ENCODE results near the gene TMCC1.
"Not testable (repeated sequence)": the region's sequence is repeated elsewhere in the genome, so short reads cannot be mapped to it uniquely, and the experiment has no call there.

TMCC1 gene

DNA sequence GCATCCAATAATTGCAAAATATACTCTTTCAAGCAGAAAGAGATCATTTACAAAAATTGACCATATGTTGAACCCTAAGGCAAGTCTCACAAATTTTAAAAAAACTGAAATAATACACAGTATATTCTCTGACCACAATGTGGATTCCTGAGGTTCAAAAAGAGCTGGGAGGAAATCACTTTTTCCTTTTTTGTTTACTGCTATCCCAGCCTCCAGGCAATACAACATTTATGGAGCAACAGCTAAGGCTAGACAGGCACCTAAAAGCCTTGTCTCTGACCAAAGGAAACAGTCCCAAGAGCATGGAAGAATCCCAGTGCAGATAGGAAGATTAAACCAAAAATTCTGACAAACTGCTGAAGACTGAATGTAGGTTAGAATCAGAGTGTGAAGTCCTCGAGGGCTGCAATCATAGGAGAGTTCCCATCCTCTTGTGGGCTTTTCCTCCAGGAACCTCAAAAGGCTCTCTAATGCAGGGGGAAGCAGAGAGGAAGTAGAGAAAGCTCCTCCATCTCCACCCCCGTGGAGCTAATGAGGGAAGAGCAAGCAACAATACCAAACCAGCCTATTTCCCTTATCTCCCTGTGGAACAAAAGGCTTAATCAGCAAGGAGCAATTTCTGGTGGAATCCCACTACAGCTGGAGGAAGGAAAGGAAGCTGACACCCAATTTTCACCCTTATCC is 57.0 kb downstream of the TMCC1 start:
- no peak for DNase-seq (ENCODE audit: low read depth in 2 of 2)

DNA sequence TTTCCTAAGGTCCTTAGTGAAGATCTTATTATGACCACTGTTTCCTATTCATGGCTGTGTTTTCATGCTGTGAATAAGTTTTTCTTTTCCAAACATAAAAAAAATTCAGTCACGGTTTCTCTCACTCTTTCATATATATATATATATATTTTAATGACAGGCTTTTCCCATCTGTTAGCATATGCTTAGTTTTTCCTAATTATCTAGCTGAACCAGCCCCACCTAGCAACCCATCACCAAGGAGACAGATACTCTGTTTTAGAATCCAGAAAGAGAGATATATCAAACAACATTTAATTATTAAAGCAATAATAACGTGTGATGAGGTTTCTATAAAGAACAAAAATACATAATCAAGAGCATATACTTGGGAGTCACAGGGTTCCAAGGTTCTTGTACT is 58.3 kb downstream of the TMCC1 start:
- no peak for DNase-seq (ENCODE audit: low read depth in 2 of 2)

DNA sequence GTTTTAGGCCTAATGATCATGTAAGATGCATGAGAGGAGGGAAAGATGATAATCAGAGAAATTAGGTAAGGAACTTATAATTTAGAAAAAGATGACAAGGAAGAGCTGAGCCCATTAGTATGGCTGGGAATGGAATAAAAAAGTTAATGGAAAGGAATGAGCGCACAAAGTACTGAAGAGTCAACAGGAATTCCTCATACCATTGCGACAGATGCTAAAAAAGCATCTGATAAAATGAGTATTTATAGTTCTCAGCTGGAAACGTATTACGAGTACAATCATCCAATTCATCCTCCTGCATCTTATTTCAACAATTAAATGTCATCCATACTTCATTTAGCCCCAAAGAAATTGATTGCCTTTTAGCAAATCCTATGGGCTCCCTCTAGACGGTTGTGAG is 58.9 kb downstream of the TMCC1 start:
- no peak for DNase-seq (ENCODE audit: low read depth in 2 of 2)

DNA sequence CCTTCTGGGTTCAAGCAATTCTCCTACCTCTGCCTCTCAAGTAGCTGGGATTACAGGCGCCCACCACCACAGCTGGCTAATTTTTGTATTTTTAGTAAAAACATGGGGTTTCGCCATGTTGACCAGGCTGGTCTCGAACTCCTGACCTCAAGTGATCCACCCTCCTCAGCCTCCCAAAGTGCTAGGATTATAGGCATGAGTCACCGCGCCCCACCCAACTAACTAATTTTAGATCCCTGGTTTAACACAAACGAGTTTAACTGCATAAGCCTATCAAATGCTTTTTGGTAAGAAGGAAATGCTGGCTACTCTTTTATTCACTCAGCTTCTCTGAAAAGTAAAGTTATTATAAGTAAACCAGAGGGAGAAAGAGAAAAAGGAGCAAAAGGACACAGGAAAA is 61.6 kb downstream of the TMCC1 start:
- DNase-seq (ENCODE audit: low read depth in 2 of 2), result not testable (repeated sequence)

DNA sequence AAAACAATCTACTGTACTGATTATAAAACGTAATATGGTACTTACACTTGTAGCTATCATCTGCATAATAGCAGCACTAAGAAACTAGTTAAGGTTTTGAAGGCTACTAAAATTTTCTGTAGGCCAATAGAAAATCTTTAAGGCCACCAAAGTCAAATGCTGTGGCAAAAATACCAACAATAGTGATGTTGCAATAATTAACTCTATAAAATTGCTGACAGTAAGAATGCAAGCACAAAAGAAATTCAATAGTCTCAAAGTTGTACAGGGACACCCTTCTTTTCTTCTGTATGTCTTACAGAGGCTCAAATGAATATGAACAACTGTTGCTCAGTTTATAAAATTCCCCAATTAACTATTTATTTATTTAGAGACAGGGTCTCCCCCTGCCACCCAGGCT is 62.0 kb downstream of the TMCC1 start:
- no peak for DNase-seq (ENCODE audit: low read depth in 2 of 2)

DNA sequence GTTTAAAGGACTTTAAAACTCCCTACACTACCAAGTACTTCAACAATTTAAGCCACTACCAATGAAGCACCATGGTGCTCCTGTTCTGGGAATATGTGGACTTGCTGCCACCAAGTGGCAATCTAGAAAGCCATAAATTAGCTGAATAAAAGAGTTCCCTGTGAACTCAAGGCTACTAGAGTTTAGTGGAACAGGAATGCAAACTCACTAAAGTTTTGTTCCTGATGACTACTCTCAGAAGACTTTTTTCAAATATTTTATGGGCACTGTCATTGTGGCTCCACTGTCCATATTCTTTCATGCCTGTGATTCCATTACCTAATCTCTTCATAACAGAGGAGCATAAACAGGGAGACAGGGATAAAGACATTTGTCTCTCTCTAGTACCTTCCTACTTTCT is 63.9 kb downstream of the TMCC1 start:
- no peak for DNase-seq (ENCODE audit: low read depth in 2 of 2)

DNA sequence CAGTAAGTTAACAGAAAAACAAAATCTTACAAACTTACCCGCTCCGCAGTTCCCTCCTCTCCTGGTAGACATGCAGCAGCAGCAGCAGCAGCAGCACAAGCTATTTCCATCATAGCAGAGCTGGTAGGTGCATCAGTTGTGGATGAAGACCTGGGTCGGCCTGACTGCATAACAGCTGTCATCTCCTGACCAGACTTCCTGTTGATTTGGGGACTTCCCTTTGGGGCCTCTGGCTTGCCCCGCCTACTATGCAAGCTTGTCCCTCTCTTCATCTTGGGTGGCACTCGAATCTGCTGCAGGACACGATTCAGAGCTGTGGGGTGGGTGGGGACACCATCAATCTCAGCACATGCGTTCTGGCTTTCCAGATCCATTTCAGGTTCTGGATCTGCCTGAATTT is 65.7 kb downstream of the TMCC1 start:
- peak in 1 of 2 donors; percentile 12 for DNase-seq (ENCODE audit: low read depth in 2 of 2)

DNA sequence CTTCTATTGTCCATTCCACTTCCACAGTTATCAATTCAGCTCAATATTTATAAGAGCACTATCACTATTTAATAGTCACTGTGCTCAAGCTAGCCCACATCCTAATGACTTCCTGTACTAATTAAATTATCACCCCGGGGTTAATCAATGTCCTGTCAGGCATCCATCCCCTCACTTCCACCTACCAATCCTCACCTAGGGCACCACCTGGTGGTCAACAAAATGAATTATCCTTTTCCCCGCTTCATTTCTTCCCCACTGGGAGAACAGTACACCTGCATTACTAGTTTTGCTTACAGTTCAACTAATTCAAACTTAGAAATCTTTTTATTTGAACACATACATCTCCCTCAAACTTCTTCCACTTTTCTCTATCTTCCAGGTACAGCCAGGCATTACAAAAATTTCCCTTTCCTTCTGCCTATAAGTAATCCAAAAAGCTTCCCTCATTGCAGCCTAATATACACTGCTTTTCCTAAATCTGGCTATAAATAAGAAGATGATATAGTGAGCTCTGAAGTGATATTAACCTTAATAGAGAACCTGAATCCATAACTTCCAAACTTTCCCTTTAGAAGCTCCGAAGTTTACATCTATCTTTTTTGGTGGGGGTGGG is 68.5 kb downstream of the TMCC1 start:
- DNase-seq (ENCODE audit: low read depth in 2 of 2), result peak; percentile 9 to 37

DNA sequence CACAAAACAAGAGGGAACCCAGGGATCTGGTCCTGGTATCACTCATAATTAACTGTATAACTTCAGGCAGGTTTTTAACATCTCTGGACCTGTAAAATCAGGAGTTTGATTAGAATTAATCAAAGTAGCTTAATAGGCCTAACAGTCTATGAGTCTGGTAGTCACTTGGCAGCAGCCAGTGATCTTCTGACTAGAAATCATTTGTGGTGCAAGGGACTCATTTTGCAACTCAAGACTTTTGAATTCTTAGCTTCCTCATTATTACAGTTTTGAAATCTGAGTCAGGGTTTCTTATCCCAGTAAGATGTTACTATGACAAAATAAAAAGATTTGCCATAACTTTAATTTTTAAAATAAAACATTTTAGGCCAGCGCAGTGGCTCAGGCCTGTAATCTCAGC is 70.8 kb downstream of the TMCC1 start:
- DNase-seq (ENCODE audit: low read depth in 2 of 2), result no peak

DNA sequence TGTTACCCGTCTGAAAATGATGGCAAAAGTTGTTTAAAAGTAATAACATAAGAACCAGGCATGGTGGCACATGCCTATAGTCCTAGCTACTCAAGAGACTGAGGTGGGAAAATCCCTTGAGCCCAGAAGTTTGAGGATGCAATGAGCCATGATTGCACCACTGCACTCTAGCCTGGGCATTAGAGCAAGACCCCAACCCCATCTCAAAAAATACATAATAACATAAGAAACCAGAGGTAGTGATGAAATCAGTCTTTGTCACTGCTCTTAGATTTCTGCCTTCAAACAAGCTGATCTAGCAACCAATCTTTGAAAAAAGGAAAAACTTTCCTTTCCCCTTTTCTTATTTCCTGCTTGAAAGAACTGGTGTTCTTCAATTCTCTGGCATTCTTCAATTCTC is 71.3 kb downstream of the TMCC1 start:
- no peak for DNase-seq (ENCODE audit: low read depth in 2 of 2)

DNA sequence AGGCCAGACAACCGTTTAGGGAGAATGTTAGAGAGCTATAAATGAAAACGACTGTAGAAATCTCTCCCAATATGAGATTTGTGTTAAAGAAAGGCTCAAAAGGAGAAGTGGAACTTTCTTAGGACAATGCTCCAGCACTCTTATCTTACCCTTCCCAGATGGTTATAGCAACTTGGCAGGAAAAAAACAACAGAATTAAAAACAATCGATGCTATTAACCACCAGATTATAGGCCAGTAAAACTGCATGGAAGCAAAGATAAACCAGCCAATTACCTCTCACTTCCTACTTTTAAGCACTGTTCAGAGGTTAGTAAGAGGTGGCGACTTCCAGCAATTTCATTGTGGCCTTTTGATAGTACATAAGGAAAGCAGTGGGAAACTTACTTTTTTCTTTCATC is 72.9 kb downstream of the TMCC1 start:
- no peak for DNase-seq (ENCODE audit: low read depth in 2 of 2)

DNA sequence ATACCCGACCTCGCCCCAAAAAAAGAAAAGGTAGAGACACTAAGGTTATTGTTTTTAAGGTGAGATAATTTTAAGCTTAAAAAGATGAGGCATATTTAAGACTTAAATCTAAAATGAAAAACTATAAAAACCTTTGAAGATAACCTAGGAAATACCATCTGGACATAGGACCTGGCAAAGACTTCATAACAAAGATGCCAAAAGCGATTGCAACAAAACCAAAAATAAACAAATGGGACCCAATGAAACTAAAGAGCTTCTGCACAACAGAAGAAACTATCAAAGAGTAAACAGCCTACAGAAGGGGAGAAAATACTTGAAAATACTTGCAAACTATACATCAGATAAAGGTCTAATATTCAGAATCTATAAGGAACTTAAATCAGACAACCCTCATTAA is 80.9 kb downstream of the TMCC1 start:
- no peak for DNase-seq (ENCODE audit: low read depth in 2 of 2)

DNA sequence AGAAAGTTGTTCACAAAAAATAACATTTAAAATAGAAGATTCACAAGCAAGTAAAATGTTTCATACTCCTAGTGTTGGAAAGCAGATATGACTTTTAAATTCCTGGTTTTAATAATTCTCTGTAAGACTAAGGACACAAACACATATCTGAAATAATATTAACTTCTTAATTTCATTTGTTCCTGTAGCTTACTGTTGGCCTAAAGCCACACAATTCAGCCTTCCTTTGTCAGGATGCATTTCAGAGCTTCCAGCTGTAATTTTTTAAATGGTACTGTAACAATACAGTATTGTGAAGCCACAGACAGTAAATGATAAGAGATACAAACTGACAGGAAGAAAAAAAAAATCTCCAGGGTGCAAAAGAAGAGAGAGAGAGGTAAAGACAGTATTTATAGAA is 84.2 kb downstream of the TMCC1 start:
- DNase-seq (ENCODE audit: low read depth in 2 of 2), result no peak

DNA sequence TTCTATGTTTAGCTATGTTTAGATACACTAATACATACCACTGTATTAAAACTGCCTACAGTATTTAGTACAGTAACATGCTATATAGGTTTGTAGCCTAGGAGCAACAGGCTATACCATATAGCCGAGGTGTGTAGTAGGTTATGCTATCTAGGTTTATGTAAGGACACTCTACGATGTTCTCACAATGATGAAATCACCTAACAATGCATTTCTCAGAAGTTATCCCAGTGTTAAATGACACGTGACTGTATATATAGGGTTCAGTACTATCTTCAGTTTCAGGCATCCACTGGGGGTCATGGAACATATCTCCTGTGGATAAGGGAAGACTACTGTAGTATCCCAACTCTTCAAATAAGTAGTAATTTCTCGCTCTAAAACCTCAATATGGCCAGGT is 97.4 kb downstream of the TMCC1 start:
- DNase-seq (ENCODE audit: low read depth in 2 of 2), result no peak

DNA sequence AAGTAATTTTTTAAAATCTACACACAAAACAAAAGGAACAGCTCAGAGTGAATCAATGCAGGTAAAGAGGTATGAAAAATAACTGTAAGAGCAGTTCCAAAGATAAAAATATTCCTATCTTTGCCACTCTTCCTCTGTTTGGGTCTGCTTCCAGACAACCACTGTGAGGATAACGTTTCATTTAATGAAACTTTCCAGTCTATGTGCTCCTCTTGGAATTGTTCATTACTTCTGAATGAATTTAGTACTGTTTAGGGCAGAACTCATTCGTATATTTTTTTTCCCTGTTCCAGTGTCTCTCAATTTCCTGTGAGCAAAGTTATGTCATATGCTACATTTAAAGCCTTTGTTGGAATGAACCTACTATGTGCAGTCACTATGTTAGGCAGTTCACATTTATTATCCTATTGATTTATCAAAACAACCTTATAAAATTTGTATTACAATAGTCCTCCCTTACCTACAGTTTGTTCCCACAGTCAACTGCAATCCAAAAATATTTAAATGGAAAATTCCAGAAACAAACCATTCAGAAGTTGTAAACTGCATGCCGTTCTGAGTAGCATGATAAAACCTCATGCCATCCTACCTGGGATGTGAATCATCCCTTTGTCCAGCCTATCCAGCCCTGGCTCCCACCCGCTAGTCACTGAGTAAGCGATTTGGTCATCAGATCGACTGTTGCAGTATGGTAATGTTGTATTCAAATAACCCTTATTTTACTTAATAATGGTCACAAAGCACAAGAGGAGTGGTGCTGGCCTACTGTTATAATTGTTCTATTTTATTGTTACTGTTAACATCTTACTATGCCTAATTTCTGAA is 98.1 kb downstream of the TMCC1 start:
- no peak for DNase-seq (ENCODE audit: low read depth in 2 of 2)

DNA sequence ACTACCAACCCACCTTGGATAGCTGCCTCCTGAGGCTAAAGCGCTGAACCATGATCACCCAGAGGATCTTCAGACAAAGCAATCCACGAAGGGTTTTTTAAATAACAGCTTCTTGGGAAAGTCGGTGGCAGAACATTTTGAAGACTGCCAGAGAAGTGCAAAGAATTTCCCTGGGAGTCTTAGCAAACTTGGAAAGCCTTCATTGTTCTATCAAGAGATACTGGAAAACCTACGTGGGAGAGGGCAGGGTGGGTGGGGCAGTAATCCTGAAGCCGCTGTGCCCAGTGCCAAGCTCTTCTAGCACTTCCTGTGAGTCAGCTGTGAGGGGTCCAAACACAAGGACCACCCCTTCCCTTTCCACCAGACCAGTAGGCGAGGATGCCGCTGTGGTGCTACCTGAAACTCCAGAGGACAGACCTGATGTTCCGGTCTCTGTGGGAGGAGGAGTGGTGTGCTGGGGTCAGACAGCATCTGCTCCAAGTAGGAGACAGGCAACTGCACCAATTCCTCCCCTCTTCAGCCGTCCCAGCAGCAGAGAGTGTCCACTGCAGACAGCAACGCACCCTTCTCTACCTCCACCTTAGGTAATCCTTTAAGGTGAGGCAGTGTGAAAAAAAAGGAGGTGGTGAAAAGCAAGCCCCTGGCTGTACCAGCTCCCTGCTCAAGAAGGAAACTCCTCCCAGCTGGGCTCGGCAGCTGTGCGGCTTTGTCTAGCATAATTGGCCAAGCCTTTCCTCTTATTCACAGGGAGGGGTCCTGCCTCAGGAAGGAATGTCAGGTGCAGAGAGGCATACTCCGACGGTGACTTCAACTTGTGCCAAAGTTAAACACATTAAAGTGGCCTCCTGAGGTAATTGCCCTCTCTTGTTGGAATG is 99.0 kb downstream of the TMCC1 start:
- DNase-seq (ENCODE audit: low read depth in 2 of 2), result no peak

DNA sequence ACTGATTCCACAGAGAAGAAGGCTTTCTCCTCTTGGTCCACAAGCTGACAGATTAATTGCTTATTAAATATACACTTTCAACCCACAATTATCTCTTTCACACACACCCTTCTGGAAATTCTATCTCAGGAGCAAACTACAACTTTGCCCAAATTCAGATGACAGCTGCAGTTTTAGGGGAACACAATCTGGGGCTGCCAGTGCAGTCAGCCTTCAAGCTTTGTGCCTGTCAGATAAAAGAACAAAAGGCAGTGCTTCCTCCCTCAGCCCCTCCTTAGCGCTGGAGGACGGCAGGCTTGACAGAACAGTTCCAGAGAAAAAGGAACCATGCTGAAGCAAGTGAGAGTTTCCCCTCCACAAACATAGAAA is 99.6 kb downstream of the TMCC1 start:
- DNase-seq (ENCODE audit: low read depth in 2 of 2), result no peak

DNA sequence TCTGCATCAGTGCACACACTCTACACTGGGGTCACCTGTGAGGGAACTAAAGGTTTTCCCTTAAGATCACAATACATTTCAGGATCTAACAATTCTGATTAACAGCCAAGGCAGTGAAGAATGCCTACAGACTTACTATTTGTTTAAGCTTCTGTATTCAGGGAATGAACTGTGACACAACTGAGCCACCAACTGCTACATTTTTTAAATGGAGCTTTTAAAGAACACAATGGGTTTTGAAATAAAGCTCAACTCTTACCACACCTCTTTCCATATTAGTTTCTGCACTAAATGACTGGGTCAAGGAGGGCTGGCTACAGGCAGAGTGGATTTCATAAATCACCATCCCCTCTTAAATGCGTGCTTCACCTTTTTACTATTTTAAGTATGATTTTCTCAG is 100.2 kb downstream of the TMCC1 start:
- DNase-seq (ENCODE audit: low read depth in 2 of 2), result no peak

DNA sequence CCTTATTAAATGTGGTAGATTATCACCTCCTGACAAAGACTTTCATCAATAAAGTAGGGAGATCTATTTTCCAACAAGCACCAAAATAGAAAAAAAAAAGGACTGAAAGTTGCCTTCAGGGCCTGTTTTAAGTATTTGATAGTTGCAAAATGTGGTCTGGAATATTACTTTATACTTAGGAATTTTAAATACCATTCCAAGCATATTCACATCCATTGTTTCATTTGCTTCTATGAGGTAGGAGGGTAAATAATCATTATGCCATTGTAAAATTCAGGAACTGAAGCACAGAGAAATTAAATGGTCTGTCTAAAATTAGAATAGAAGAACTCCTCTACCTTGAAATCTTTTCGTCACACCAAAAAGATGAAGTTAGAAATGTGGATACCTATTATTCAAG is 110.0 kb downstream of the TMCC1 start:
- no peak for DNase-seq (ENCODE audit: low read depth in 2 of 2)

DNA sequence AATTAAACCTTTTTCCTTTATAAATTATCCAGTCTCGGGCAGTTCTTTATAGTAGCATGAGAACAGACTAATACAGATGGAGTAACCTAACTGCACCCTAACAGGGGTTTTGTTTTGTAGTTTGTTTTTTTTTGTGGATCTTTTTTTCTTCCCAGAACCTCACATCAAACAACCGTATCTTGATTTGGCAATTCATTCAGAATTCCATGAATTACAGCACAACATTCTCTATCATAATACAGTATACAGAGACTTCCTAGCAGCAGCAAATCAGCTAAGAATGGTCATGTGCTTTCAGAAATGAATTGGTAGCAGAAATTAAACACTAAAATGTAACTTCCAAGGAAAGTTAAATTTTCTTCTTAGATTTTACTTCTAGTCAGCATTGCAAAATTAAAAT is 114.6 kb downstream of the TMCC1 start:
- no peak for DNase-seq (ENCODE audit: low read depth in 2 of 2)

DNA sequence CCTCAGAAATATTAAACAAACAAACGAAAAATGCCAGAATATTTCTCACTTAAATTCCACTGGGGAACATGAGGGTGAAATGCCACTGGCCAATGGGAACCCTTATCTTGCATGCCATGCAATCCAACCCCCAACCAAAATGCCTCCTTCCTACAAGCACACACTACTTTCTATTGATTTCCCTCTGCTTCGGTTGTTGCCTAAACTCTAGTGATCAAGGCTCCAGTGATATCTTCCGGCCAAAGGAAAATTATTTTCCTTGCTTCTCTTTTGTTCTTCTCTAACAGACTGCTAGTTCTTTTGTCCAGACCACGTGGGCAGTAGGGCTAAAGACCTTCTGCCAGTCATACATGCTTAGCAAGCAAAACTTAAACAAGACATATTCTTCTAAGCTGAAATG is 115.7 kb downstream of the TMCC1 start:
- no peak for DNase-seq (ENCODE audit: low read depth in 2 of 2)

DNA sequence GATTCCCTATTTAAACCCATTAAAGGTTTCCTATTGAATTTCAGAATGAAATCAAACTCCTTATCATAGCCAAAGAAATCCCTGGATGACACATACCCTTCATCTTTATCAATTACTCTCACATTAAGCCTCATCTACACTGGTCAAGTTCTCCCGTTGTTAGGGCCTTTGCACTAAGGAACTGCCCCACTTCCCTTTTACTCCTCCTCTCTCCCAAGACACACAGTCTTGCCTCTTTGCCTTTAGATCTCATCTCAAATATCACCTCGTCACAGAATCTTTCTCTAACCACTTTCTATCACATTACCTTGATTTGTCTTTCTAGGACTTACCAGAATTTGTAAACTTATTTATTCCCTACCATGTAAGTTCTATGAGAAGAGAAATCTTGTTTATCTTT is 117.6 kb downstream of the TMCC1 start:
- no peak for DNase-seq (ENCODE audit: low read depth in 2 of 2)
